NB4 (cell line): ENCODE measurements around the gene CELSR1.

Source experiments
- DNase-seq: peaks from one replicate; pipeline ENCODE4 v3.0.0; 2010; ENCODE audit warnings: low read depth
- H3K4me3 ChIP-seq: one replicate; pipeline ENCODE4 v1.5.1; 2011; ENCODE audit warnings: mild to moderate bottlenecking, low read depth, low read length, moderate library complexity
- MYC ChIP-seq: IDR thresholded peaks from 2 replicates; pipeline ENCODE4 v1.6.1; 2011; ENCODE audit warnings: low read depth, low read length
- POLR2A ChIP-seq: IDR thresholded peaks from 2 replicates; pipeline ENCODE4 v1.6.1; 2011; ENCODE audit warnings: mild to moderate bottlenecking; ENCODE audit not compliant: insufficient read length; ENCODE audit errors: extremely low read depth
- TF ChIP-seq, protein P1 (sequence below): IDR thresholded peaks from one replicate; pipeline ENCODE4 v1.5.1; 2012; ENCODE audit warnings: low read depth, low read length
- TF ChIP-seq, protein P2 (sequence below): IDR thresholded peaks from 2 replicates; pipeline ENCODE4 v1.6.1; 2011; ENCODE audit warnings: low read depth, low read length

CELSR1 gene

DNA sequence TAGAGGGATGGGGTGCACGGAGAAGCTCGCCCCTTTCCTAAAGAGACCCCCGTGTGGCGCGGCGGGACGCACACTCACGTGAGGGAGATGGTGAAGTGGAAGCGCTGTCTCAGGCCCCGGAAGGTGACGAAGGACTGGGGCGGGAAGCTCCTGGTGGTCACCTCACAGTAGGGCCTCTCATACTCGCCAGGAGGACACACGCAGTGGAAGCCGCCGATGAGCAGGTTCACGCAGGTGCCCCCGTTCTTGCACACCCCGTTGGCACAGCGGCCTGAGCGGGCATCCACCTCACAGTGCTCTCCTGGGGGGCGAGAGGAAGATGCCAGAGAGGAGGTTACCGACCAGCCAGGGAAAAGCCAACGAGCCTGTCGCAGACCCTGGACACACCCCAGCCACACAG, 98.3 kb downstream of the CELSR1 start:
- TF ChIP-seq MYC (no peak), POLR2A (no peak)
- TF ChIP-seq, protein P1, sequence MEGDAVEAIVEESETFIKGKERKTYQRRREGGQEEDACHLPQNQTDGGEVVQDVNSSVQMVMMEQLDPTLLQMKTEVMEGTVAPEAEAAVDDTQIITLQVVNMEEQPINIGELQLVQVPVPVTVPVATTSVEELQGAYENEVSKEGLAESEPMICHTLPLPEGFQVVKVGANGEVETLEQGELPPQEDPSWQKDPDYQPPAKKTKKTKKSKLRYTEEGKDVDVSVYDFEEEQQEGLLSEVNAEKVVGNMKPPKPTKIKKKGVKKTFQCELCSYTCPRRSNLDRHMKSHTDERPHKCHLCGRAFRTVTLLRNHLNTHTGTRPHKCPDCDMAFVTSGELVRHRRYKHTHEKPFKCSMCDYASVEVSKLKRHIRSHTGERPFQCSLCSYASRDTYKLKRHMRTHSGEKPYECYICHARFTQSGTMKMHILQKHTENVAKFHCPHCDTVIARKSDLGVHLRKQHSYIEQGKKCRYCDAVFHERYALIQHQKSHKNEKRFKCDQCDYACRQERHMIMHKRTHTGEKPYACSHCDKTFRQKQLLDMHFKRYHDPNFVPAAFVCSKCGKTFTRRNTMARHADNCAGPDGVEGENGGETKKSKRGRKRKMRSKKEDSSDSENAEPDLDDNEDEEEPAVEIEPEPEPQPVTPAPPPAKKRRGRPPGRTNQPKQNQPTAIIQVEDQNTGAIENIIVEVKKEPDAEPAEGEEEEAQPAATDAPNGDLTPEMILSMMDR = no peak
- TF ChIP-seq, protein P2, sequence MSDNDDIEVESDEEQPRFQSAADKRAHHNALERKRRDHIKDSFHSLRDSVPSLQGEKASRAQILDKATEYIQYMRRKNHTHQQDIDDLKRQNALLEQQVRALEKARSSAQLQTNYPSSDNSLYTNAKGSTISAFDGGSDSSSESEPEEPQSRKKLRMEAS = no peak
- no peak overlapping the region for H3K4me3 ChIP-seq

DNA sequence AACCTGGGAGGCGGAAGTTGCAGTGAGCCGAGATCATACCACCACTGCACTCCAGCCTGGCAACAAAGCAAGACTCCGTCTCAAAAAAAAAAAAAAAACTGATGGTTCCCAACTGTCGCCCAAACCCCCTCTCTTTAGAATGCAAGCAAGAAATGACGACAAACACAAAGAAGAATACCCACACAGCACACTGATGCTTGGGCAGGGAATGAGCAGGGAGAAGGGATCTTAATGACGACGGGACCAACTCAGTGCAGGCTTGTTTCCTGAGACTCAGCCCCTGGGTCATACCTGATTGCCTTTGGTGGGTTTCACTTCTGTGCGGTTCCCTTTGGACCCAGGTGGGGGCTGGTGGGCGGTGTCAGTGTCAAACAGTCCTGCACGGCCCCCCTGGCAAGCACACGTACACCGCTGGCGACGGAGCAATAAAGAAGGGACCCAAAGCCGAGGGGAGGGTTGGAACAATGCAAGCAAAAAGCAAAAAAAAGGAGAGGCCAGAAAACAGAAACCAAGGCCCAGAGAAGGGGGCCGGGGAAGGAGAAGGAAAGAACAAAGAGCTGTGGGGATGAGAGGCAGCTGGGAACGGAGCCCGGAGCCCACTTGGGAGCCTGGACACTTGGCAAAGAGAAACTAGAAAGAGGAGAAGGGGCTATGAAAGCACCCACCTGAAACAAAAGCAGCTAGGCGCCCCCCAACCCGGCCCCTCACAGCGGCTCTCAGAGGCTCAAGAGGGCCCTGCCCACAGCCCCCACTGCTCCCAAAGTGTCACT, 99.6 kb downstream of the CELSR1 start:
- no peak for TF ChIP-seq MYC
- TF ChIP-seq POLR2A = no peak
- TF ChIP-seq, protein P2 = no peak
- TF ChIP-seq, protein P1 = no peak
- no peak for DNase-seq
- no peak overlapping the region for H3K4me3 ChIP-seq

More for the DNA sequence above, 98.3 kb downstream of the CELSR1 start:
- DNase-seq = no peak

DNA sequence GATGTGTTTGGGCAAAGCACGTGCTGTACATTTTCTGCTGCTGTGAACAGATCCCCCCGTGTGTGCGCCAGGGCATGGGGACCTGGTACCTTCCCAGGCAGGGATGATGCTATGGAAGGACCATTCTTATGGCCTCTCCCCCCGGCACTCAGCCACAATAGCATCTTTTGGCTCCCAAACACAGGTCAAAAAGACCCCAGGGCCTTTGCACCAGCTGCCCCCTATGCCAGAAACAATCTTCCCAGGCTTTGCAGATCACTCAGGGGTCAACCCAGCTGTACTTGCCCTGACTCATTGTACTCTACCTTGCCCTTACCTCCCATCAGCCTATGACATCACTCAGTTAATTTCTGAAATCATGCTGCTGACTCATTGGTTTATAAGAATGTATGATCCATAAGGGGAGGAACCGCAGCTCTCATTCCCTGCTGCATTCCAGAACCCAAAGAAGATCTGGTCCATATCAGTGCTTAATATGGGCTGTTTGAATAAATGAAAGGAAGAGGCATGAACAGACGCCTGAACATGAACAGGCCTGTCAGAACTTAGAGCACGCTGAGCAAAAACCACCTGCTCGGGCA, 100.7 kb downstream of the CELSR1 start:
- no peak overlapping the region for H3K4me3 ChIP-seq
- TF ChIP-seq POLR2A (no peak), MYC (no peak)
- TF ChIP-seq, protein P1 = no peak
- TF ChIP-seq, protein P2 = no peak
- no peak for DNase-seq

DNA sequence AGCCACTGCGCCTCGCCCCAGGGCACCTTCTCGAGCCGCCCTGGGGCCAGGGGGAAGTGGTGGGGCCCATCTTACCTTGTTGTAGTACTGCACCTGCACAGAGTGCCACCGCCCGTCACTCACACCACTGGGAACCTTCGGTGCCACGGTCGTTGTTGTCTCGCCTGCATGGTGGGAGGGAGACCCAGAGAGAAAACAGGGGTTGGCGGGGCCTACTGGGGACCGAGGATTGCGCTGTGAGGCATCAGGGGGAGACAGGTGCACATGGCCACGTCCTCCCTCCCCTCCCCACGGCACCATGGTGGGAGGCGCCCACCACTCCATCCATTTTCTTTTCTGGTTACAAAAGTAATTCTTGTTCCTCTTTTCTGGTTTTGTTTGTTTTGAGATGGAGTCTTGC, 104.1 kb downstream of the CELSR1 start:
- no peak overlapping the region for H3K4me3 ChIP-seq
- DNase-seq = peak; percentile 20
- no peak for TF ChIP-seq MYC

DNA sequence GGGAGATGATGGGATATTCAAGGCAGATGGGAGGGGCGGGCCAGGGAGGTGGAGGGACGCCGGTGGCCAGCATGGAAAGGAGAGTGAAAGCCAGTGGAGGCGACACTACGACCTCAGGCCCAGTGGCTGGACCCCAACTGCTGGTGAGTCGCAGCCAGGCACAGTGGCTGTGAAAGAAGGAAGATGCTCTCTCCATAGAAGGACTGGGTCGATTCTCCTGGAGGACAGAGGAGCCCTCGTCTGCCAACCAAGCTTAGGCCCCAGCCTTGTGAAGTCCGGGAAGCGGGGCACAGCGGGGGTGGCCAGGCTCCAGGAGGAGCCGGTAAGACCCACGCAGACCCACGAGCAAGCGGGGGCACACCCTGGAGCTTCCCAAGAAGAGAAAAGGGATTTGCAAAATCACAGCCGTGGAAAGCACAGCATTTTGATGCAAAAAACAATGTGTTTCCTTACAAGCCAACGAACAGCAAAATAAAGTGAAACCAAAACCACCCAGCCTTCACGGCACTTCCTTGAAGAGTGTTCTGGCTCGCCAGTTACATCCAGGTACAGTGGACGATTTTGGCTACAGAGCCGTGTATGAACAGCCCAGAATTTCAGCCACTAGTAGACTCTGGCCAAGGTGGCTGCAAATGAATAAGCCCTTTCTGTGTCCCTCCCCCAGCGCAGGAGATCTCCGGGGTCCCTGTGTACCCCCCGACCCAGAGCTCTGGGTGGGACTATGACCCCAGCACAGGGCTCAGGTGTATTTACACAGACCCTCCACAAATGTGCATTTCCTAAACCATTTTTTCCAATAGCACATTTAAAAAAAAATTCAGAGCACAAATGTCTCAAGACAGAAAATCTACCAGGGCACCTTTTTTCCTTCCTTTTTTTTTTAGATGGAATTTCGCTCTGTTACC, 105.0 kb downstream of the CELSR1 start:
- TF ChIP-seq, protein P1 = no peak
- TF ChIP-seq POLR2A = no peak
- DNase-seq = no peak
- H3K4me3 ChIP-seq = no peak overlapping the region

DNA sequence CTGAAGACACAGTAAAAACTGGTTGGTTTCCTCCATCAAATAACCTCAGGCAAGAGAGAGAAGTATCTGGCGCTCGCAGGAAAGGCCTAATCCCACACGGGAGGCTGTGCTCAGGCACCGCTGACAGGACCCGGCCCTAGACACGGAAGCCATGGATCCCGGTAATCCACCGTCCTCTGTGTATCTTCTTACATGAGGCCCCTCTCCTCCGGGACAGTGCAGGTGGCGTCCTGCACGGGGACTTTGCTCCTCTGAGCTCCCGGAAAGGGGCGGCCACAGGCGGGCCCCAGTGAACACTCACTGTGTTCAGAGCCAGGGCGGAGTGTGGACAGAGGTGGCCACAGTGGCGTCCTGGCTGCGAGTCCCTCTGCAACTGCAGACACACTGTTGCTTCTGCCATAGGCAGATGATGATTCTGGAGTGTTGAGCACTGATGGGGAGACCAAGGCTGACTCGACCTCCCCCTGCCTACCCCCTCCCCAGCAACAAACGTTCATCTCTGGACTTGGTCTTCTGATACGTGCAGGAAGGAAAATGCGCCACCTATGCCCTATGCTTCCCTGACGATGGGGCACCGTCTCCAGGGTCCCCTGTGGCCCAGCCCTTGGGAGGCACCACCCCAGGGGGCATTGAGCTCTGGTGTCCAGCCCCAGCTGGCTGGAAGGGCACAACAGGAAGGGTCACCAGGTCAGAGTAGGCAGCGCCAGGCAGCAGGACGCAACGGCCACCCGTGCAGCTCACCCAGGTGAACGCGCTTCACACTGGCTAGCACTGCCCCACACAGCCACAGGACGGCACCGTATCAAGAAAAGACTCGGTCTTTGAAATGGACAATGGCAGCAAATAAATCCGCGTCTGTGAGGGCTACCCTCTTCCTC, 106.2 kb downstream of the CELSR1 start:
- no peak for DNase-seq
- H3K4me3 ChIP-seq = no peak overlapping the region
- TF ChIP-seq, protein P1 = no peak
- TF ChIP-seq MYC = no peak
- TF ChIP-seq POLR2A = no peak
- TF ChIP-seq, protein P2 = no peak
